GM08714 (cell line): ENCODE data around the gene THRA.
A peak's percentile ranks its signal among the peaks of the same experiment; 100 is the strongest.

ENCODE experiments used
- H3K4me3 ChIP-seq: fragments of 200-500 bp; sonication (Bioruptor generic); 2 replicates; pipeline ENCODE4 v1.5.1; 2014; ENCODE audit warnings: mild to moderate bottlenecking, low read length, inconsistent platforms
- ZNF274 ChIP-seq: IDR thresholded peaks from 2 replicates; pipeline ENCODE4 v1.6.1; 2012; ENCODE audit warnings: mild to moderate bottlenecking, low read depth, low read length

THRA gene, protein sequence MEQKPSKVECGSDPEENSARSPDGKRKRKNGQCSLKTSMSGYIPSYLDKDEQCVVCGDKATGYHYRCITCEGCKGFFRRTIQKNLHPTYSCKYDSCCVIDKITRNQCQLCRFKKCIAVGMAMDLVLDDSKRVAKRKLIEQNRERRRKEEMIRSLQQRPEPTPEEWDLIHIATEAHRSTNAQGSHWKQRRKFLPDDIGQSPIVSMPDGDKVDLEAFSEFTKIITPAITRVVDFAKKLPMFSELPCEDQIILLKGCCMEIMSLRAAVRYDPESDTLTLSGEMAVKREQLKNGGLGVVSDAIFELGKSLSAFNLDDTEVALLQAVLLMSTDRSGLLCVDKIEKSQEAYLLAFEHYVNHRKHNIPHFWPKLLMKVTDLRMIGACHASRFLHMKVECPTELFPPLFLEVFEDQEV

GRCh38 chr17:40062329-40063186 lies at the start of gene THRA:
TSS of gene THRA (plus strand) at chr17:40062965. CDS start at chr17:40074489, 11,524 bp downstream.
- H3K4me3 ChIP-seq, result peak within 1 kb of the TSS; percentile 88
- TF ChIP-seq ZNF274, result no peak

GRCh38 chr17:40014375-40014980 lies 48.3 kb upstream of the THRA start:
- H3K4me3 ChIP-seq, result no peak overlapping the region
- no peak for TF ChIP-seq ZNF274

DNA sequence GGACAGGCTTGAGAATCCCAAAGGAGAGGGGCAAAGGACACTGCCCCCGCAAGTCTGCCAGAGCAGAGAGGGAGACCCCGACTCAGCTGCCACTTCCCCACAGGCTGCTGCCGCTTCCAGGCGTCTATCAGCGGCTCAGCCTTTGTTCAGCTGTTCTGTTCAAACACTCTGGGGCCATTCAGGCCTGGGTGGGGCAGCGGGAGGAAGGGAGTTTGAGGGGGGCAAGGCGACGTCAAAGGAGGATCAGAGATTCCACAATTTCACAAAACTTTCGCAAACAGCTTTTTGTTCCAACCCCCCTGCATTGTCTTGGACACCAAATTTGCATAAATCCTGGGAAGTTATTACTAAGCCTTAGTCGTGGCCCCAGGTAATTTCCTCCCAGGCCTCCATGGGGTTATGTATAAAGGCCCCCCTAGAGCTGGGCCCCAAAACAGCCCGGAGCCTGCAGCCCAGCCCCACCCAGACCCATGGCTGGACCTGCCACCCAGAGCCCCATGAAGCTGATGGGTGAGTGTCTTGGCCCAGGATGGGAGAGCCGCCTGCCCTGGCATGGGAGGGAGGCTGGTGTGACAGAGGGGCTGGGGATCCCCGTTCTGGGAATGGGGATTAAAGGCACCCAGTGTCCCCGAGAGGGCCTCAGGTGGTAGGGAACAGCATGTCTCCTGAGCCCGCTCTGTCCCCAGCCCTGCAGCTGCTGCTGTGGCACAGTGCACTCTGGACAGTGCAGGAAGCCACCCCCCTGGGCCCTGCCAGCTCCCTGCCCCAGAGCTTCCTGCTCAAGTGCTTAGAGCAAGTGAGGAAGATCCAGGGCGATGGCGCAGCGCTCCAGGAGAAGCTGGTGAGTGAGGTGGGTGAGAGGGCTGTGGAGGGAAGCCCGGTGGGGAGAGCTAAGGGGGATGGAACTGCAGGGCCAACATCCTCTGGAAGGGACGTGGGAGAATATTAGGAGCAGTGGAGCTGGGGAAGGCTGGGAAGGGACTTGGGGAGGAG lies 47.5 kb upstream of the THRA start, which contains the start of gene CSF3:
Gene CSF3 (plus strand): TSS at position 436 of the 993 bp plus-strand sequence. CDS start 35 bp downstream, at position 471.
- H3K4me3 ChIP-seq, result no peak within 1 kb of the TSS

GRCh38 chr17:40015998-40016985 lies 46.5 kb upstream of the THRA start:
- no peak for TF ChIP-seq ZNF274
- no peak overlapping the region for H3K4me3 ChIP-seq

More for the DNA sequence above, 47.5 kb upstream of the THRA start, which contains the start of gene CSF3:
- TF ChIP-seq ZNF274, result no peak

DNA sequence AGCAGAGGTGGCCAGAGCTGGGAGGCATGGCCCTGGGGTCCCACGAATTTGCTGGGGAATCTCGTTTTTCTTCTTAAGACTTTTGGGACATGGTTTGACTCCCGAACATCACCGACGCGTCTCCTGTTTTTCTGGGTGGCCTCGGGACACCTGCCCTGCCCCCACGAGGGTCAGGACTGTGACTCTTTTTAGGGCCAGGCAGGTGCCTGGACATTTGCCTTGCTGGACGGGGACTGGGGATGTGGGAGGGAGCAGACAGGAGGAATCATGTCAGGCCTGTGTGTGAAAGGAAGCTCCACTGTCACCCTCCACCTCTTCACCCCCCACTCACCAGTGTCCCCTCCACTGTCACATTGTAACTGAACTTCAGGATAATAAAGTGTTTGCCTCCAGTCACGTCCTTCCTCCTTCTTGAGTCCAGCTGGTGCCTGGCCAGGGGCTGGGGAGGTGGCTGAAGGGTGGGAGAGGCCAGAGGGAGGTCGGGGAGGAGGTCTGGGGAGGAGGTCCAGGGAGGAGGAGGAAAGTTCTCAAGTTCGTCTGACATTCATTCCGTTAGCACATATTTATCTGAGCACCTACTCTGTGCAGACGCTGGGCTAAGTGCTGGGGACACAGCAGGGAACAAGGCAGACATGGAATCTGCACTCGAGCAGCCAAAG lies 45.2 kb upstream of the THRA start:
- no peak overlapping the region for H3K4me3 ChIP-seq
- no peak for TF ChIP-seq ZNF274

GRCh38 chr17:40018211-40019121 lies 44.3 kb upstream of the THRA start:
- no peak for TF ChIP-seq ZNF274
- H3K4me3 ChIP-seq, result no peak overlapping the region

DNA sequence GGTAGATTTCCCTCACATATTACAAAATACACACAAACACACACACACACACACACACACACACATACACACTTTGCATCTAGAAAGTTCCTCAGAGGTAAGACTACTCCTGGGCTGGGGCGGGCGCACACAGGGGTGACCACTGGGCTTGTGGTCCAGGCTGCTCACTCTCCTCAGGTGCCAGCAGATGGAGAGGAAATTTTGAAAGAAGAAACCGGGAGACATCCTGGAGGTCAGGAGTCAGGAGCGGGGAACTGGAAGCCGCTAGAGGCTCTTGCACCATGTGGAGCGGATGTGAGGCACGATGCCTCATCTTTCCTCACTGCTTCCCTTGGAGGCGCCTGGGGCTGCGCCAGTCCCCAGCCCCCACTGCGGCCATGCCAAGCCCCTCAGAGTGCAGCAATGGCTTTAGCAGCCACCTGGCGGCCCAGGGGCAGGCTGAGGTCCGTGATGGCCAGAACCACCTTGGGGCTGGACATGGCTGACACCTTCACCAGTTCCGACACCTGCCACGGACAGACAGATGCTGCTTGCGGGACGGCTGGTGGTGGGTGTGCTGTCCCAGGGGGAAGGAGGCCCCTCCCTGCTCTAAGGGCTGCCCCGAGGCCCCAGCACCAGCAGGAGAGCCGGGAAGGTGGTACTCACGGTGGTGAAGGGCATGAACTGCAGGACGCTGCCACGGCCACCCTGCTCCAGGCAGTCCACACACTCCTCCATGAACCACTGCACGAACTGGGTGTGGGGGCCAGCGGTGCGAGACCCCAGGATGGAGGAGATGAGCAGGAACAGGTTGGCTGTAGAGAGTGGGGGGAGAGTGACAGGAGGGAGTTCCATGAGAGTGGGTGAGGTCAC lies 43.4 kb upstream of the THRA start:
- H3K4me3 ChIP-seq, result no peak overlapping the region
- TF ChIP-seq ZNF274, result no peak

DNA sequence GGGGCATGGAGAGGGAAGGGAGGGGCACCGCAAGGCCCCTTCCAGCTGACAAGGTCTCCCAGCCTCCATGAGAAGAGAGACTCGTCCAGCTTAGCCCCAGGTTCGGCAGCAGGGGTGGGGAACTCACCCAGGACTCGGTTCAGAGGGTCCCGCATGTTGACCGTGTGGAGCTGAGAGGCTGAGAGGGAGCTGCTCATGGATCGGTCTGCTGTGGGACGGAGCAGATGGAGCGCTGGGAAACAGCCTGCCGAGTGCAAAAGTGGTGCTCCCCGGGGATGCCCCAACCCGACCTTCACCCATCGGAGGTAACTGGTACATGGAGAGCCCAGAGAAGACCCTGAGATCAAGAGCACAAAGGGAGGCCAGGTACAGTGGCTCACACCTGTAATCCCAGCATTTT lies 42.6 kb upstream of the THRA start:
- no peak overlapping the region for H3K4me3 ChIP-seq
- no peak for TF ChIP-seq ZNF274

- H3K4me3 ChIP-seq, result no peak overlapping the region
- TF ChIP-seq ZNF274, result no peak
Observed at GRCh38 chr17:40021451-40021971, 41.3 kb upstream of the THRA start.

GRCh38 chr17:40022497-40022896 lies 40.3 kb upstream of the THRA start:
- no peak for TF ChIP-seq ZNF274
- H3K4me3 ChIP-seq, result no peak overlapping the region
